Fibroblast of skin of right quadriceps (primary cell): ENCODE results near the gene IL4I1.

Source experiments
- DNase-seq: peaks from one replicate; pipeline ENCODE4 v3.0.0-alpha.2; 2013

Gene IL4I1

DNA sequence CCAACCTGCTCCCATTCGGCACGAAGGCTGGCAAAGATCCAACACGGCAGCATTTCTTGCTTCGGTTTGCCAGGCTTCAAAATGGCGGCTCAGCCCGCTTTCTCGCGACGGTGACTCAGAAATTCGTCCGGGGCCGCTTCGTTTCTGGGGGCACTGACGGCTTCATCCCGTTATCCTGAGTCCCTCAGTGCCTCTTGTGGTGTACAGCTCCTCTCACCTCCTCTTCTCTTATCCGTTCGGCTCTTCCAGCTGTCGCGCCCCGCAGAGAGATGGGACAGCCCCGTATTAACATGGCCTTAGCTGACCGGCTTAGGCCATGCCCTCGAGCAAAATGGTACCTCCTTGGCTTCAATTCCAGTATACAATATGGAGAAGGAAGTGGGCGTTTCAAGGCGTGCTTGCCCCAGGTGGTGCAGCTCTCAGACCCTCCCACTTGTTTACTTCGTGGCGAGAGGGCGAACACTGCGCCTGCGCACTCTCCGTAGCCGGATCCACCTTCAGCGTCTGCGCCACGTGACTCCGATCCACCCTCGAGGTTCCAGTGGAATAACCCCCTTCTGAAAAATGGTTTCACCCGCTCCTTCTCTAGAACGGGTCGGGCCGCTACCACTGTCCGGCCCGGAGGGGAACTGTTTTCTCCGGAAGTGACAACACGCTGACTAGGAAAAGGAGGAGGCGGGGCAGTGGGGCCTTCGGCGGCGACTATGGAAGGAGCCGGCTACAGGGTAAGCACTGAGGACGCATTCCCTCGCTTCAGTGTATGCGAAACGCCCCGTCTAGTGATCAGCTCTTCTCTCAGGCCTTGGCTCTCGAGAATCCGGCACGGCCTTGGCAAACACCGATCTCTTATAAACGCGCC is 19.4 kb downstream of the IL4I1 start, which contains the start of the genes AKT1S1 and TBC1D17:
AKT1S1 (minus strand) TSS at position 336 of the 859 bp plus-strand sequence. CDS start 4,060 bp downstream, outside the sequence.
TBC1D17 (plus strand) TSS at position 683 of the 859 bp plus-strand sequence; CDS start at position 705, 22 bp downstream.
- peak; percentile 100 for DNase-seq

DNA sequence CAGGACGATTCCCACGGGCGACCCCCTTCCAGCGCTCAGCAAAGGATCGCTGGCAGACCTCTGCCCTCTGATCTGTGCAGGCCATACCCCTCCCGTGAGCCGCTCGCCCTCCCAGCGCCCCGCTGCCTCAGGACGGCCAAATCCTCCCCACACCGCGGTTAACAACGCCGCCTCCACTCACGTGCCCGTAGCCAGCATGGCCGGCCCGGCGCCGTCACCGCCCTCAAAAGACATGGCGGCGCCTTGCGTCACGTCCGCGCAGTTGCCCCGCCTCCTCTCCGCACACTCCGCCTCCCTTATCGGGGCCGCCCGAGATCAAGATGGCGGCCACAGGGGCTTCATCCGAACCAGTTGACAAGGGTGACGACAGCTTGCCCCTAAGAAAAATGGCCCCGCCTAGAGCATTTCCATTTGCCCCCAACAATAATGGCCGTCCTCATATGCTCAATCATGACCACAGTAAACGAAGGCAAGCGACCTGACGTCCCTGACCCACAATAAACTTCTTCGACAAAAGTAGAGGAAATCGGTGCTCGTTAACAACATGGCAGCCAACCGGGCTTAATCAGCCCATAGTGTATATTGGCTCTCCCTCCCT is 20.2 kb downstream of the IL4I1 start:
- DNase-seq: peak; percentile 99

DNA sequence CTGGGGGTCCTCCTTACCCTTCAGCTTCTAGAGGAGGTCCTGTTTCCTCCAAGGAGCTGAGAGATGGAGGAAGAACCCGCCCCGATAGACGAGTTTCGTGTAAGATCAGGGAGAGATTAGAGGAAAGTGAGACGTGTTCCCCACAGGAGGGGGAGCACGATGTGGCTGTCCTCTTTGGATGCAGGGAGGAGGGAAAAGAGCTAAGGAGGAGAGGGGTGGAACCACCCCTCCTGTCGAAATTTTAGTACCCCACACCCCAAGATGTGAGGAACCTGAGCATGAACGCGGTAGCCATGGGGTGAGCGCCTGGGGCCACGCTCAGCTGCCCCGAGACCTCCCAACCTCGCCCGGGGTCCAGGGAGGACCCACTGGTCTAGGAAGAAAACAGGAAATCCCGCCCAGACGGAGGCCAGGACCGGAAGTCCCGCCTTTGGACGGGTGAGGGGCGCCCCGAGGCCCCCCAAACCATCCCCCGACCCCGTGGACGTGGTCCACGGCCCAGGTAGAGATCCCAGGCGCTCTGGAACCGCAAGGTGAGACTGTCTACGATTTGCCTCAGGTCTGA is 20.7 kb downstream of the IL4I1 start:
- DNase-seq: peak; percentile 50

DNA sequence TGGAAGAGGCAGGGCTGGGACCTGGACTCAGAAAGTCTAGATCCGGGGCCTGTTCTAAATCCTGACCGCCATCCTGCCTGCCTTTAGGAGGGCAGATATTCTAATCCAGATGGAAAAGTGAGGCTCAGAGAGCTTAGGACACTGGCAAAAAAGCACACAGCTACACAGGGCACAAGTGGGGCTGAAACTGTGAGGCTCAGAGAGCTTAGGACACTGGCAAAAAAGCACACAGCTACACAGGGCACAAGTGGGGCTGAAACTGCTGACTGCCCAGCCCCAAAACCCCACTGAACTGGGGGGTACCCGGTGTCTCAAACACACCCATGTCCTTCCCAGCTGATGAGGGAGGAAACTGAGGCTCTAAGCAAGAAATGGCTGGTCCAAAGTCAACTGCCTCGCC is 21.5 kb downstream of the IL4I1 start:
- no peak for DNase-seq

DNA sequence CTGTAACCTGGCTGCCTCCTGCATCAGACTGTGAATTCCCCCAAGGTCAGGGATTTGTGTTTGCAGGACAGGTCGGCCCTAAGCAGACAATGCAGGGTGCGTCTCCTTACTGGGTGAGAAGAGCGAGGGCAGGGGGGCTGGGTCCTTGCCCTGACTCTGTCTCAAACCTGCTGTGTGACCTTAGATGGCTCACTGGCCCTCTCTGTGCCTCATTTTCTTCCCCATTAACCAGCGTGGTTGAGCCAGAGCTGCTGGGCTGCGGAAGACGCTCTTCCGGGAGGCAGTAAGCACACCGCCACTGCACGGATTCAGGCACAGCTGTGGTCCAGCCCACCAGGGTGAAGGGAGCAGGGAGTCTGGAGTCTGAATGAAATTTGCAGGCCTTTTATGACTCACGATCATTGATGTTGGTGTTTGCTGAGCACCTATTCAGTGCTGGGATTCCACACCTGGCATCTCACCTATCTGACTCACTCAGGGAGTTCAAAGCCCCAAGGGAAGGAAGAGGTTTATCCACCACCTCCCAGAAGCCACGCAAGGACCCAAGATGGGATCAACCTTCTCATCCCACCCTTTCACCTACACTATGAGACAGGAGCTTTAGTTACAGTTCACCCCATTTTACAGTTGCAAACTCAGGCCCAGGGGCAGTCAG is 22.1 kb downstream of the IL4I1 start:
- no peak for DNase-seq

DNA sequence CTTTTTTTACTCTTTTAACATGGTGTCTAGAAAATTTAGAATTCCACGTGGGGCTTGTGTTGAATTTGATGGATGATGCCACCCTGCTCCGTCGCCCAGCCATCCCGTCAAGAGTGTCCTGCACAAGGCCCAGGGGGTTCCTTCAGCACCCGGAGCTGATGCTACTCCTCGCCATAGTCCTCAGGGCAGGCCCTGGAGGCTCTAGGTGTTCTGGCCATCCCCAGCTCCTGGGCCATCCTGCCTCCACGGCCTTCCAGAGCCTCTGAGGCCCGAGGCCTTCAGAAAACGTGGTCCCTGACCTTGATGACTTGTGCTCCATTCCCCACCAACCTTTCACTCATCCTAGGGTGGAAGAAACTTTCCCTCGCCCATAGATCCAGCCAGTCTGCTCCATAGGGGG is 22.9 kb downstream of the IL4I1 start:
- no peak for DNase-seq

DNA sequence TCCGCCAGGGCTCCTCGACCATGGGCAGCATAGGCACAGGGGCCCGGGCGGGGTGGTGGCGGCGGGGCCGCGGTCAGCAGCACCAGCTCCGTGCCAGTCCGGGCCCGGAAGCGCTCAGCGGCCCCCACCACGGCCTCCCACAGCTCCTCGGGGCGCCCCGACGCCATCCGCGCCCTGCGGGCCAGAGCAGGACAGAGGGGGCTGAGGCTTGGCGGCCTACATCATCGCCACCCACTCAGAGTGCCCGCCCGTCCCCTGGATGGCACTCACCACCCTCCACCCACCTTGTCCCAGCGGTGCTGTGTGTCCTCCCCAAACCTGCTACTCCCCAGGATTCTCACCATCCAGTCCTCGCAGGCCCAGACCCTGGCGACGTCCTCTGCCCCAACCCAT is 23.6 kb downstream of the IL4I1 start:
- DNase-seq: no peak

DNA sequence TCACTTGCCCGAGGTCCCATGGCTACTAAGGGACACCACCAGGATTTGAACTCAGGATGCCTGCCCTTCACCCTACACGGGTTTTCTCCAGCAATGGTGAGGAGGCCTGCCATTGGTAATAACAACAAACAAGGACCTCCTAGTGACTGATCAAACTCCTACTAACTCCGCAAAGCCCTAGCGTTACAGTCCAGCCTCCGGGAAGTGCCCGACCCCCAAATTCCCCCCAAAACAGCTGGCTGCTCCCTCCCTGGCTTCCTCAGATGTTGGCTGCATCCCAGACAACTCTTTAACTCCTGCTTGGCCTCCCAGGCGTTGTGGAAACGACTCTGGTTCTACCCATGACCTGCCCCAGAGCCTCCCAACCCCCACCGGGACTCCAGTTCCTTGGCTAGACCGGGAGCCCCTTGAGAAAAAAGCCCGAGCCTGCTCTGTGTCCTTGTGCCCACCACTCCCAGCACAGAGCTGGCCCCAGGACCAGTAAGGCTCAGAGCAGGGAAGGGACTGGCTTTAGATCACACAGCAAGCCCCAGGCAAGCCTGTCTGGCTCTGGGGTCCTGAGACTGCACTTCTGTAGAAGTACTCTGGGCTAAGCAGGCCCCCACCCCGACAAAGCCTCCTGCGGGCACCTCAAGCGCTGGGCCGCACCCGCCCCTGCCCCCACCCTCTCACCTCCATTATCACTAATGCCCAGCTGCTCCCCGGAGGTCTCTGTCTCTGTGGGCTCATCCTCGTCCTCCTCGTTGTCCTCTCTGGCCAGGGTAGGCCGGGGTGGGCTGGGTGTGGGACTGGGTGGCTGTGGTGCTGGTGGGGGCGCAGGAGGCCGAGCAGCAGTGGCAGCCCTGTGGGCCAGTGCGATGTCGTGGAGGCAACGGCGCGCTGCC is 24.2 kb downstream of the IL4I1 start:
- DNase-seq: no peak

DNA sequence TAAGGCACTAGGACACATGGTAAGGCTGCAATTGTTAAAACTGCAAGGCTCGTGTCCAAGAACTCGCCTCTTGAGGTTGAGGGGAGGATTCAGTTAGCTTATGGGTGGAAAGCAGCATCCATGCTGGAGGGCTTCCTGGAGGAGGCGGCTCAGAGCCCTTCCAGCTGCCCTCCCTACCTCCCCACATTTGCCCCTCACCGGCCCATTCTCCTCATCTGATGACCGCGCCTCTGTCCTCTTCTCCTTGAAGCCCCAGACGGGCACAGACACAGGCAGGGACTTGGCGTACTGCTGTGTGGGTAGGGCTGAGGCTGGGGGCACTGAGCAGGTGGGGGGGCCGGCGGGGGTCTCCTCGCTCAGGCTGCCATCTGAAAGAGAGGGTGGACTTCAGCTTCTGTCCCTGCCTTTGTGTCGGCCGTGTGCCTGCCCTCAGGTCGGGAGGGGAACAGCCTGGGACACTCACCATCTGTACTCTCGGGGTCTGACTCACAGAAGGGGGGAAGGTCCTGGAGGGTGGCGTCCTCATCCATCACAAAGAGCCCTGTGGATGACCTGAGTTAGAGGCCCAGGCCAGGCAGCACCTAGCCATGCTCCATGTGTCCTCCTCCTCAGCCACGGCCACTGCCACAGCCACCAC is 25.2 kb downstream of the IL4I1 start:
- no peak for DNase-seq

DNA sequence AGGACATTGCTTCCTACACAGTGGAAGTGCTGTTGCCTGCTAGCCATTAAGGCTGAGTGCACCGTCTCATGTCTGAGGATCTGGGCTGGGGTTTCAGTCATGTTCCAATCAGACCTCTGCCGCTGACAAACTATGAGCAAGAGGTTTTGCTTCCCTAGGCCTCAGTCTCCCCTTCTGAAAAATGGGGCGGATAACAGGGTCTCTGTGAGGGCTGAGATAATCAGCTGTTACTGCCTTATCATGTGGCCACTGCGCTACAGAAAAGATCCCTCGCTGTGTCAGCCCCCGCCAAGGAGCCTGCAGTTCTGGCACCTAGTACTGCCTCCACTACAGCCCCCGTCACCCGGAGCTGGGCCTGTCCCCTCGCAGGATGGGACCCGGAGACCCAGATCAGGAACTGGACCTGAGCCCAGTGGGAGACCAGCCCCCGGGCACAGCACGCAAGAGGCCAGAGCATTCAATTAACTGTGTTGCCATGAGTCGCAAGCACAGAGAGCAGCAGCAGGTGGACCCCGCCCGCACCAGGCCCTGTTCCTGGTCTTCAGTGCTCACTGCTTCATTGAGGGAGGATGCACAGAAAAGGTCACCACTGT is 26.3 kb downstream of the IL4I1 start:
- DNase-seq: no peak

DNA sequence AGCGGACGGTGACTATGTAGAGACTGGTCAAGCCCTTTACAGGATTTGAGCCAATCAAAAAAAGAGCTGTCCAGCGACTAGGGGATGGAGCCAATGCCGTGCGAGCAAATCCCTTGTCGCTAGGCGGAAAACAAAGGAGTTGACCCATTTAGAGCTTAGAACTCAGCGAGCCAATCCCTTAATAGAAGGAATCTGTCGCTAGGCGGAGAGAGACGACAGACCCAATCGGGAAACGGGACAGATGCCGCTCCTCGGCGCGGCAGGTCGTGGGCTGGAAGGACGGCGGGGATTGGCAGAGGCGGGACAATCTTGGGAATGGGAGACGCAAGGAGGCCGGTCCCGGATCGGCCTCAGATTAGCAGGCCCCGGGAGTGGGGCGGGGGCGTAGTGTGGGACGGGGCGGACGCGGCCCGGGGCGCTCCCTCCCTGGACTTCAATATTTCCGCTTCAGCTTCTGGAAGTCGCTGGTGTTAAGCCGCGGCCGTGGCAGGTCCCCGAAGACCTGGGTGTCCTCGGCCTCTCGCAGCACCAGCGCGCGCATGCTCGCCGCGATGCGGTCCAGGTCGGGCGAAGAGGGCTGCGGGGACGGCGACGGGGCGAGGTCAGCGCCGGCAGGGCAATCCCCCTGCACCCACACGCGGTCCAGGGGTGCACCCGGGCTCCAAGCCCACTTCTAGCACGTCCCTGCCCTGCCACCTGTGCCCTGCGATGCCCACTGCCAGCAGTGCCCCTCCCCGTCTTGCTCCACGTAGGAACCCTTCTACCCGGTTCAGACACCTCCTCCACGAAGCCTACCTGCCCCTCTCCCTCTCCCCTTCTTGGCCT is 27.0 kb downstream of the IL4I1 start:
- DNase-seq: peak; percentile 100

DNA sequence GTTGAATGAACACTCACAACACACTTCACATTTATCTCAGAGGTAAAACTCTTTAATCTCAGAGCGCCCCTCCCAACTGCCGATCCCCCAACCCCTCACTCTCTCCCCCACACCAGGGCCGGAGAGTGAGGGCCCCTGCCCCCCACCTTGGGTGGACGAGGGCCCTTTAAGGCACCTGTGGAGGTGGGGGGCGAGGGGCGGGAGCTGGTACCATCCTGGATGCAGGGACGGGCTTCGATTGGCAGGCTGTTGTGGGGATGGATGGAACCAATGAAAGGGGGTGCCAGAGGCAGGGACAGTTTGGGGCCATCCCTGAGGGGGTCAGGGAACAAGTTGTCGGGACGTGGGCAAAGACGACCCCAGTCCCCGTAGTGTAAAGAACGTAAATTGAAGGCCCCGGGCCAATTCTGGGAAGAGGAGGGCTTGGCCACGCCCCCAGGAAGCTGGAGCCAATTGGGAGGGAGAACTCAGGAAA is 27.6 kb downstream of the IL4I1 start:
- DNase-seq: no peak

DNA sequence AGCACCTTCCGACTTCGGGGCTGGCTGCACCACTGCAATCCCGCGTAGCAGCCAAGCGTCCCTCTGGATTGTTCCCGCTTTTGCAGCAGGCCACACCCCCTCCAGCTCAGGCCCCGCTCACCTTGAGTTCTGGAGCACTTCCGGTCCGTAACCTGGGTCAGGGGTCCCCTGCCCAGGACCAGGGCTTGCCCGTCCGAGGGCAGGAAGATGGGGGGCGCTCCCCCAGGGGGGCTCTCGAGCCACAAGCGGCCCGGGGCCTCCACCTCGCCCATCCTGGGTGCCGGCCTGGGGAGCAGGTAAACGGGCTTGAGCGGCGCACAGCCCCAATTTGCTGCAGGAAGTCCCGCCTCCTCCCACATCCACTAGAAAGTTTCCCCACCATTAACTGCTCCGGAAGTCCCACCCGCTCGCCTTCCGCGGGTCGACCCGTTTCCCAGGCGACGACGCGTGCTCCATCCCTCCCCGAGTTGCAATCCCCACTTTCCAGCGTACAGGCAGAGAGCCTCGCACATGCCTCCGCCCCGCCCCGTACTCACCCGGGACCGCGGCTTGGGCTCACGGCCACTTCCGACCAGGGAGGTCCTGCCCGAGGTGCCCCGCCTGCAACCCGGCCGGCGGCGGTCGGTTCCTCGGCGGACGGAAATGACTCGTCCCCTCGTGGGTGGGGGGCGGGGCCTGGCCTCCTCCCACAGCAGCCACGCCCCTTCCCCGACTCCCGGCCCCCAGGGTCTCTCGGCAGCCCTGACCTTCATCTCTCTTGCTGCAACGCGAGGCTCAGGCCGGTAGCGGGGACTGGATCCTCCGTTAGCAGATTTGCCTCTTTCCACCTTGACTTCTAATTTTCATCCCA is 29.5 kb downstream of the IL4I1 start, which contains the start of gene PNKP:
PNKP (minus strand) TSS at position 644 of the 850 bp plus-strand sequence; CDS start at position 272, 372 bp downstream.
- DNase-seq: peak; percentile 86

DNA sequence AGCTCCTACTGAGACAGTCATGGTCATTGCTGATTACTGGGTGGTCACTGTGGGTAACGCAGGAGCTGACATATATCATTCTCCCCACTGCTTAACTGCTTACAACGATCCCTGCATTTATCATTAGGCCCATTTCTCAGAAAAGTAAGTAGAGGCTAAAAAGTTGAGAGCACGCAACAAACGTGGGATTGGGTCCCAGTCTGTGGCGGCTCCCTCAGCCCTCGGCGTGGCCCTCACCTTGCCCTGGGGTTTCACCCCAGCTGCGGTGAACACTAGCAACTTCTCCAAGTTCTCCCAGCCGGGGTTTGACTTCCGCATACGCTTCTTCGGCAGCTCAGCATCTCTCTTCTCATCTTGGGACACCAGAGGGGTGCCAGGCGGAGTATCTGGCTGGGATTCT is 31.8 kb downstream of the IL4I1 start:
- no peak for DNase-seq

DNA sequence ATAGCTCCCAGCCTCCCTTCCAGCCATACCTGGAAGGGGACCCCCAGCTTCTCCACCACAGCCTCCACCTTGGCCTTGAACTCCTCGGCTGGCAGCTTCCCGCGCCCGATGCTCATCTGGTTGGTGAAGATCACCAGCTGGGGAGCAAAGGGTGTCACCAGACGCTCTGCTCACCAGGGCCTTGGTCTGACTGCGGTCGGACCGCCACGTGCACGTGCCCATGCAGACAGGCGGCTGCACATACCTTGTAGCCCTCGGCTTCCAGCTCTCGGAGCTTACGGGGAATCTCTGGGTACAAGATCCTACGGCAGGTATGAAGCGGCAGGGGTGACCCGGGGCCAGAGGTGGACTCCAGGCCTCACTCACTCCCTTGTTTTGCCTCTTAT is 32.8 kb downstream of the IL4I1 start:
- DNase-seq: no peak

DNA sequence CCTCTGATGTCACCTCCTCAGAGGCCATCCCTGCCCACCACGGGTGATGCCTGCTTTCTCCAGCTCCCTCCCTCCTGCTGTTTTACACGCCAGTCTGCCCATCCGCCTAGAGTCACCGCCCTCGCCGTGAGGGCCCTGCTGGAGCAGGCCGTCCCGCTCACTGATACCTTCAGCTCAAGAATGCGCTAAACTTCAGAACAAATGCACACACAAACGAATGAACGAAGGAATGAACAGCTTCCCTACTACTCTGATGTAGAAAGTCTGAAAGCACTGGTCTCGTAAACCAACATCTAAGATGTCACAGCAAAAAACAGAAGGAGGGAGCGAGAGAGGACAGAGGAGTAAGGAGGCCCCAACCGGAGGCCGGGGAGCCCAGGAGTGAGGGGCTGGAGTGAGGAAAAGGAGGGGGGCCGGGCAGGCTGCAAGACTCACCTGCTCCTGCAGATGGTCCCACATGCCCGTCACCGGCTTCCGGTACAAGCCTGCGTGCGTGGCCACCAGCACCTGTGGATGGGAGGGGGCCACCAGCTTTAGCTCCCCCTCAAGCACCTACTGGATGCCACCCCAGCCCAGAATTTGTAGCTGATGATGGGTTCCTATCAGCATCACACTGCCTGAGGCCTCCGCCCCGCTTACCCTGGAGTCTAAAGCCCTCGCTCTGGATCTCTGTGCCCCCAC is 33.3 kb downstream of the IL4I1 start:
- DNase-seq: no peak

DNA sequence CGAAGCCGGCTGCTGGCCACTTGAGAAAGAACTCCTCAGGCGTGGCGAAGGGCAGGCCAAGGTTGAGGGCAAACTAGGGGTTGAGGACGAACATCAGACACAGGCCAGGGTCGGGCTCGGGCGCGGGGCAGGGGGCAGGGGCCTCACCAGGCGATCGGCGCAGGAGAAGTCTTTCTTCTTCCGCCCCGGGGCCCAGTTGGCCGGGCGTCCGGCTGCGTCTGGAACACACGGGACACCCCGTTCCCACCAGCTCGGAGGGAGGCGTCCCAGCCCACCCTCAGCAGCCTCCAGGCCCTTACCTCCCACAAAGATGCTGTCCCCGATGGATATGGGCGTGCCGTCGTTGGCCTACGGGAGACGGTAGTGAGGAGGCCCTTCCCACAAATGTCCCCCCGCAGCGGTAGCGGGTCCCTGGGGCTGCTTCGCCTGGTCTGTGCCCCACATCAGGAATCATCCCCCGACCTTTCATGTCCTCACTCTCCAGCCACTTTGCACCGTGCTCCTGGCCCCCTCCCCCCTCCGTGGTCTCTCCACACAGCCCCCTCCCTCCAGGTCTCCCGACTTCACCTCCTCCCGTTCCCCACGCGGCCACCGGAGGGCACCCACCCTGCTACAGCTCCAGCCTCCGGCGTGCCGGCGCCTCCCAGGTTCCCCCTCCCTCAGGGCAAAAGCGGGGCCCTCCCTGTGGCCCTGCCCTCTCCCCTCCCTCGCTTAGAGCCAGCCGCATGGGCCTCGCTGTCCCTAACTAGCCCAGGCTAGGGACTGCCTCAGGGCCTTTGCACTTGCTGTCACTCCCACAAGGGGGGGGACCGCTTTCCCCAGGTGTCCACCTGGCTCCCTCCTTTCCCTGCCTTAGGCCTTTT is 34.1 kb downstream of the IL4I1 start:
- DNase-seq: no peak
